HepG2 (cell line): Measurements from ENCODE around the gene TADA2A. TPM values are rescaled to one million over a fixed set of nuclear protein-coding genes. Genes with fewer than 3 reads are reported as not detected.

Source experiments
- ATAC-seq: fragments of 200-7000 bp; cut with Tn5 transposase; 3 replicates; pipeline ENCODE4 v1.9.1; 2020; ENCODE audit warnings: mild to moderate bottlenecking, moderate library complexity
- BruUV-seq: library from RNA; stranded (reverse); fragments of 400-500 nt; replicated peaks from 2 replicates; lab custom pipeline; 2021; lab: Mats Ljungman, UMichigan
- CTCF ChIA-PET: fragments of 300-600 bp; formaldehyde crosslinking; extraction: SDS; loops from one replicate; lab custom pipeline; 2021; ENCODE audit warnings: low total read pairs, inconsistent platforms, low intra/inter-chr PET ratio; lab: Yijun Ruan, JAX
- POLR2A ChIA-PET: fragments of 350-600 bp; sonication (Branson Sonifier 250); formaldehyde crosslinking; loops from one replicate; lab custom pipeline; 2020; ENCODE audit warnings: antibody characterized with exemption, inconsistent platforms; lab: Yijun Ruan, JAX
- DNase-seq: peaks from one replicate; pipeline ENCODE4 v3.0.0-alpha.2; 2015; ENCODE audit warnings: low spot score
- FAIRE-seq: peaks from 3 replicates; lab custom pipeline; 2011; peaks lifted over from hg19 to GRCh38; lab: Jason Lieb, UNC
- H2AFZ ChIP-seq: one replicate; pipeline ENCODE4 v1.6.1; 2011; ENCODE audit warnings: low read length, inconsistent platforms
- H3K27ac ChIP-seq: fragments of 300-600 bp; 3 replicates; pipeline ENCODE4 v1.8.0; 2011; ENCODE audit warnings: mixed run types, mild to moderate bottlenecking, mixed read lengths, low read length, inconsistent platforms; ENCODE audit not compliant: insufficient read depth; ENCODE audit errors: extremely low read length
- H3K27me3 ChIP-seq, 2 experiments: fragments of 200-600 bp in 1 of 2; 2 replicates in 1 of 2; 3 replicates in 1 of 2; pipeline versions ENCODE4 v1.6.0 to v1.8.0; 2011; ENCODE audit warnings: low read length in 2 of 2, mild to moderate bottlenecking in 2 of 2, moderate library complexity in 2 of 2, inconsistent platforms in 1 of 2; ENCODE audit not compliant: insufficient read depth in 2 of 2, control insufficient read depth in 1 of 2
- H3K36me3 ChIP-seq, 2 experiments: fragments of 200-600 bp in 1 of 2; replicated peaks in 1 of 2; 2 replicates in 1 of 2; 3 replicates in 1 of 2; pipeline versions ENCODE4 v1.5.1 to v1.8.0; 2011; ENCODE audit warnings: low read length in 2 of 2, inconsistent platforms in 1 of 2; ENCODE audit not compliant: insufficient read depth in 2 of 2, control insufficient read depth in 1 of 2
- H3K4me1 ChIP-seq: 2 replicates; pipeline ENCODE4 v1.5.1; 2012; ENCODE audit warnings: low read length, inconsistent platforms; ENCODE audit not compliant: insufficient read depth
- H3K4me2 ChIP-seq: 2 replicates; pipeline ENCODE4 v1.6.0; 2011; ENCODE audit warnings: low read depth, low read length, inconsistent platforms
- H3K4me3 ChIP-seq, 3 experiments: fragments of 200-600 bp in 1 of 3; sonication (generic), shearing (Covaris generic) in 1 of 3; replicated peaks in 1 of 3; 2 replicates each; pipeline ENCODE4 v1.5.1; 2011 to 2016; ENCODE audit warnings: low read length in 3 of 3, inconsistent platforms in 2 of 3, low read depth in 2 of 3, mild to moderate bottlenecking in 2 of 3, control low read depth in 1 of 3, mixed read lengths in 1 of 3; ENCODE audit not compliant: insufficient read depth in 1 of 3
- H3K79me2 ChIP-seq: one replicate; pipeline ENCODE4 v1.6.1; 2011; ENCODE audit warnings: low read length, inconsistent platforms; ENCODE audit not compliant: insufficient read depth
- H3K9ac ChIP-seq: 2 replicates; pipeline ENCODE4 v1.6.0; 2011; ENCODE audit warnings: mild to moderate bottlenecking, low read depth, low read length, inconsistent platforms; ENCODE audit not compliant: insufficient read depth
- H3K9me3 ChIP-seq: 2 replicates; pipeline ENCODE4 v1.5.1; 2012; ENCODE audit warnings: mild to moderate bottlenecking, low read length
- H4K20me1 ChIP-seq: 2 replicates; pipeline ENCODE4 v1.6.0; 2011; ENCODE audit warnings: inconsistent platforms, mild to moderate bottlenecking, low read length, moderate library complexity; ENCODE audit not compliant: insufficient read depth
- EEA1 ChIP-seq: sonication (generic); formaldehyde crosslinking; IDR thresholded peaks from 2 replicates; pipeline ENCODE4 v1.5.1; 2020; ENCODE audit warnings: mild to moderate bottlenecking, missing genetic modification reagents, borderline replicate concordance
- ELF4 ChIP-seq: sonication (generic); formaldehyde crosslinking; IDR thresholded peaks from 2 replicates; pipeline ENCODE4 v1.5.0; 2020; ENCODE audit warnings: missing genetic modification reagents, mild to moderate bottlenecking, moderate library complexity, borderline replicate concordance
- FOXC1 ChIP-seq: sonication (generic); formaldehyde crosslinking; IDR thresholded peaks from 2 replicates; pipeline ENCODE4 v1.8.0; 2022; ENCODE audit warnings: mild to moderate bottlenecking, missing genetic modification reagents, borderline replicate concordance
- HMG20B ChIP-seq: conservative IDR thresholded peaks from 2 replicates; pipeline ENCODE4 v1.6.1; 2016; ENCODE audit warnings: missing genetic modification reagents, missing compliant biosample characterization
- JUNB ChIP-seq: sonication (generic); formaldehyde crosslinking; IDR thresholded peaks from 2 replicates; pipeline ENCODE4 v1.8.0; 2022; ENCODE audit warnings: missing genetic modification reagents, mild to moderate bottlenecking, borderline replicate concordance
- MBNL3 ChIP-seq: fragments of 250-450 bp; sonication (Bioruptor Pico); conservative IDR thresholded peaks from 2 replicates; pipeline ENCODE4 v1.8.0; 2022; ENCODE audit warnings: mild to moderate bottlenecking, inconsistent platforms
- MED1 ChIP-seq: sonication (generic); formaldehyde crosslinking; IDR thresholded peaks from 2 replicates; pipeline ENCODE4 v1.4.0; 2020; ENCODE audit warnings: missing genetic modification reagents
- MEIS2 ChIP-seq: sonication (generic); formaldehyde crosslinking; IDR thresholded peaks from 2 replicates; pipeline ENCODE4 v1.9.0; 2021; ENCODE audit warnings: mild to moderate bottlenecking, missing genetic modification reagents
- ONECUT2 ChIP-seq: sonication (generic); formaldehyde crosslinking; IDR thresholded peaks from 2 replicates; pipeline ENCODE4 v1.4.0; 2020; ENCODE audit warnings: missing genetic modification reagents
- TARDBP ChIP-seq: sonication (generic); formaldehyde crosslinking; IDR thresholded peaks from 2 replicates; pipeline ENCODE4 v1.8.0; 2022; ENCODE audit warnings: mild to moderate bottlenecking, missing genetic modification reagents
- TBP ChIP-seq: sonication (generic); formaldehyde crosslinking; IDR thresholded peaks from 2 replicates; pipeline ENCODE4 v1.5.0; 2020; ENCODE audit warnings: missing genetic modification reagents
- TEAD2 ChIP-seq: sonication (generic); formaldehyde crosslinking; IDR thresholded peaks from 2 replicates; pipeline ENCODE4 v1.9.0; 2021; ENCODE audit warnings: missing genetic modification reagents
- ZNF124 ChIP-seq: sonication (generic); formaldehyde crosslinking; IDR thresholded peaks from 2 replicates; pipeline ENCODE4 v1.4.0; 2020; ENCODE audit warnings: missing genetic modification reagents
- ZNF34 ChIP-seq: sonication (generic); formaldehyde crosslinking; IDR thresholded peaks from 2 replicates; pipeline ENCODE4 v1.4.0; 2020; ENCODE audit warnings: mild to moderate bottlenecking, missing genetic modification reagents, borderline replicate concordance
- ZNF576 ChIP-seq: sonication (generic); formaldehyde crosslinking; IDR thresholded peaks from 2 replicates; pipeline ENCODE4 v1.4.0; 2020; ENCODE audit warnings: mild to moderate bottlenecking, missing genetic modification reagents
- ZNF816 ChIP-seq: sonication (generic); formaldehyde crosslinking; IDR thresholded peaks from 2 replicates; pipeline ENCODE4 v1.8.0; 2022; ENCODE audit warnings: missing genetic modification reagents, mild to moderate bottlenecking, borderline replicate concordance
- ZNF839 ChIP-seq: sonication (generic); formaldehyde crosslinking; IDR thresholded peaks from 2 replicates; pipeline ENCODE4 v1.4.0; 2020; ENCODE audit warnings: missing genetic modification reagents, mild to moderate bottlenecking, borderline replicate concordance
- WGBS: methylation state at CpG from one replicate; pipeline ENCODE4 v1.1.6; 2017; ENCODE audit warnings: low lambda C conversion rate; 5-methylcytosine and 5-hydroxymethylcytosine counted together
- in situ Hi-C: cut with HindIII; loops from 2 replicates; pipeline ENCODE4 v1.10.0; 2017; ENCODE audit warnings: low pct_unique_long_range_greater_than_20kb; ENCODE audit not compliant: extremely low pct_ligation_motif_present
- intact Hi-C: fragments of 100-400 bp; cut with micrococcal nuclease; formaldehyde crosslinking; loops from one replicate; pipeline ENCODE4 v1.10.0; 2022; ENCODE audit not compliant: unreplicated experiment
- polyA plus RNA-seq, 8 experiments: library from polyadenylated mRNA; depleted of rRNA in 3 of 8; stranded (reverse) in 7 of 8; unstranded in 1 of 8; fragments of >200 nt; fragmentation: Illumina TruSeq in 4 of 8; extraction: Trizol in 4 of 8; gene quantifications; 2 replicates each; pipeline versions ENCODE4 v1.2.1 to v1.2.3, GENCODE V29; 2011 to 2016; ENCODE audit warnings: low read depth in 4 of 8, missing spikeins in 1 of 8, mixed read lengths in 1 of 8; ENCODE audit not compliant: insufficient read depth in 1 of 8
- total RNA-seq, 5 experiments: library from RNA; depleted of rRNA; stranded (reverse); fragments of >200 nt; fragmentation: Illumina TruSeq; extraction: Trizol; gene quantifications; 2 replicates each; pipeline ENCODE4 v1.2.3, GENCODE V29; 2016; ENCODE audit warnings: low read depth in 1 of 5
- TF ChIP-seq, protein P1 (sequence below): sonication (generic); formaldehyde crosslinking; IDR thresholded peaks from 2 replicates; pipeline ENCODE4 v1.5.0; 2020; ENCODE audit warnings: missing genetic modification reagents
- TF ChIP-seq, protein P2 (sequence below): sonication (generic); formaldehyde crosslinking; IDR thresholded peaks from 2 replicates; pipeline ENCODE4 v1.8.0; 2022; ENCODE audit warnings: missing genetic modification reagents, mild to moderate bottlenecking, inconsistent platforms, borderline replicate concordance

TADA2A gene
- total and polyA plus RNA-seq, 2 of the 13 experiments (the other 11 are each of a cell fraction or from before 2014, with no cell fraction given) = 8.0 to 14.0 TPM

- no peak overlapping the region for H3K9ac ChIP-seq
- H3K36me3 ChIP-seq = no peaks in the 10 kb centered on the region
- H3K27me3 ChIP-seq = no peaks in the 10 kb centered on the region
- no TSS peak for BruUV-seq
- no peak overlapping the region for H3K27ac ChIP-seq
- ChIA-PET CTCF (no interaction called here), POLR2A (no interaction called here)
- no peak for DNase-seq
- intact Hi-C loops = no loop called here
- no peaks in the 10 kb centered on the region for H3K9me3 ChIP-seq
- no peaks in the 10 kb centered on the region for H3K4me1 ChIP-seq
- H3K4me2 ChIP-seq = no peak overlapping the region
- 96% methylated on average over 3 of the region's 3 CpGs for WGBS
- in situ Hi-C loops = no loop called here
- H3K79me2 ChIP-seq = no peaks in the 10 kb centered on the region
- no peak overlapping the region for H2AFZ ChIP-seq
- TF ChIP-seq ZNF124 (CRISPR knock-in tag) (no peak), JUNB (CRISPR knock-in tag) (no peak), MEIS2 (CRISPR knock-in tag) (no peak), ZNF34 (no peak), EEA1 (CRISPR knock-in tag) (no peak), TARDBP (no peak), ELF4 (CRISPR knock-in tag) (no peak), HMG20B (no peak), FOXC1 (CRISPR knock-in tag) (no peak), TEAD2 (CRISPR knock-in tag) (no peak), ZNF816 (no peak), TBP (CRISPR knock-in tag) (no peak), ZNF576 (CRISPR knock-in tag) (no peak), MED1 (no peak), MBNL3 (no peak), ZNF839 (CRISPR knock-in tag) (no peak), ONECUT2 (no peak)
- TF ChIP-seq, protein P1, sequence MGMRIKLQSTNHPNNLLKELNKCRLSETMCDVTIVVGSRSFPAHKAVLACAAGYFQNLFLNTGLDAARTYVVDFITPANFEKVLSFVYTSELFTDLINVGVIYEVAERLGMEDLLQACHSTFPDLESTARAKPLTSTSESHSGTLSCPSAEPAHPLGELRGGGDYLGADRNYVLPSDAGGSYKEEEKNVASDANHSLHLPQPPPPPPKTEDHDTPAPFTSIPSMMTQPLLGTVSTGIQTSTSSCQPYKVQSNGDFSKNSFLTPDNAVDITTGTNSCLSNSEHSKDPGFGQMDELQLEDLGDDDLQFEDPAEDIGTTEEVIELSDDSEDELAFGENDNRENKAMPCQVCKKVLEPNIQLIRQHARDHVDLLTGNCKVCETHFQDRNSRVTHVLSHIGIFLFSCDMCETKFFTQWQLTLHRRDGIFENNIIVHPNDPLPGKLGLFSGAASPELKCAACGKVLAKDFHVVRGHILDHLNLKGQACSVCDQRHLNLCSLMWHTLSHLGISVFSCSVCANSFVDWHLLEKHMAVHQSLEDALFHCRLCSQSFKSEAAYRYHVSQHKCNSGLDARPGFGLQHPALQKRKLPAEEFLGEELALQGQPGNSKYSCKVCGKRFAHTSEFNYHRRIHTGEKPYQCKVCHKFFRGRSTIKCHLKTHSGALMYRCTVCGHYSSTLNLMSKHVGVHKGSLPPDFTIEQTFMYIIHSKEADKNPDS = no peak
- TF ChIP-seq, protein P2, sequence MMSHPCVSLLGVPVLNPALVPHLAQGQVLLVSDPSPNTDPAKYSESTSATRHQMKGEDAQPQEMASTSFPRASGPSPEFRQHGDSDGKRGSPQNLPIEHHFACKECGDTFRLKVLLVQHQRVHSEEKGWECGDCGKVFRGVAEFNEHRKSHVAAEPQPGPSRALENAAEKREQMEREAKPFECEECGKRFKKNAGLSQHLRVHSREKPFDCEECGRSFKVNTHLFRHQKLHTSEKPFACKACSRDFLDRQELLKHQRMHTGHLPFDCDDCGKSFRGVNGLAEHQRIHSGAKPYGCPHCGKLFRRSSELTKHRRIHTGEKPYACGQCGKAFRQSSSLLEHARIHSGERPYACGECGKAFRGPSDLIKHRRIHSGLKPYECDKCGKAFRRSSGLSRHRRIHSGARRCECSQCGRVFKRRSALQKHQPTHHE (CRISPR knock-in tag) = no peak
- FAIRE-seq = no peak
- H3K4me3 ChIP-seq = no peak overlapping the region
- H4K20me1 ChIP-seq = no peaks in the 10 kb centered on the region
- no peak for ATAC-seq
These were observed 18.4 kb upstream of the TADA2A start for GRCh38 chr17:37388266-37388665.
